Vagina (tissue), 2 donors: ENCODE data around the gene ZNF174.

Experiments used
- POLR2A ChIP-seq, 2 donors: fragments of 450-650 bp; IDR thresholded peaks; one replicate each; pipeline ENCODE4 v1.6.1; 2017; ENCODE audit warnings: antibody characterized with exemption in 2 of 2, mild to moderate bottlenecking in 2 of 2, moderate library complexity in 2 of 2
- POLR2AphosphoS5 ChIP-seq, 2 donors: sonication (generic); formaldehyde crosslinking; IDR thresholded peaks; one replicate each; pipeline ENCODE4 v1.9.0; 2017; ENCODE audit warnings: antibody characterized with exemption in 2 of 2, mild to moderate bottlenecking in 2 of 2, low read depth in 1 of 2; ENCODE audit not compliant: insufficient read depth in 1 of 2
- TF ChIP-seq, protein P1 (sequence below), 3 experiments: fragments of 450-650 bp in 2 of 3; fragments of 200-600 bp in 1 of 3; sonication (generic) in 1 of 3; IDR thresholded peaks; one replicate each; pipeline ENCODE4 v1.5.1; 2017 to 2019; ENCODE audit warnings: antibody characterized with exemption in 3 of 3, mild to moderate bottlenecking in 2 of 3, moderate library complexity in 2 of 3

DNA sequence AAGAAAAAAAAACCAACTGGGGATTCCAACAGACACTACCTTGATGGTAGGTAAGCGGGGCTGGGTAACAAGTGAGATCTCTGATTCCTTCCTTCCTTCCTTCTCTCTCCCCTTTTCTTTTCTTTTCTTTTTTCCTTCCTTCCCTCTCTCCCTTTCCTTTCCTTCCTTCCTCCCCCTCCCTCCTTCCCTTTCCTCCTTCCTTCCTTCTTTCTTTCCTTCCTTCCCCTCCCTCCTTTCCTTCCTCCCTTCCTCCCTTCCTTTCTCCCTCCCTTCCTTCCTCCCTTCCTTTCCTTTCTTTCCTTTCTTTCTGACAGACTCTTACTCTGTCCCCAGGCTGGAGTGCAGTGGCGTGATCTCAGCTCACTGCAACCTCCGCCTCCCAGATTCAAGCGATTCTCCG, 25.3 kb upstream of the ZNF174 start:
- TF ChIP-seq POLR2A (IDR thresholded peaks at IDR 0.05): no peak
- TF ChIP-seq, protein P1, sequence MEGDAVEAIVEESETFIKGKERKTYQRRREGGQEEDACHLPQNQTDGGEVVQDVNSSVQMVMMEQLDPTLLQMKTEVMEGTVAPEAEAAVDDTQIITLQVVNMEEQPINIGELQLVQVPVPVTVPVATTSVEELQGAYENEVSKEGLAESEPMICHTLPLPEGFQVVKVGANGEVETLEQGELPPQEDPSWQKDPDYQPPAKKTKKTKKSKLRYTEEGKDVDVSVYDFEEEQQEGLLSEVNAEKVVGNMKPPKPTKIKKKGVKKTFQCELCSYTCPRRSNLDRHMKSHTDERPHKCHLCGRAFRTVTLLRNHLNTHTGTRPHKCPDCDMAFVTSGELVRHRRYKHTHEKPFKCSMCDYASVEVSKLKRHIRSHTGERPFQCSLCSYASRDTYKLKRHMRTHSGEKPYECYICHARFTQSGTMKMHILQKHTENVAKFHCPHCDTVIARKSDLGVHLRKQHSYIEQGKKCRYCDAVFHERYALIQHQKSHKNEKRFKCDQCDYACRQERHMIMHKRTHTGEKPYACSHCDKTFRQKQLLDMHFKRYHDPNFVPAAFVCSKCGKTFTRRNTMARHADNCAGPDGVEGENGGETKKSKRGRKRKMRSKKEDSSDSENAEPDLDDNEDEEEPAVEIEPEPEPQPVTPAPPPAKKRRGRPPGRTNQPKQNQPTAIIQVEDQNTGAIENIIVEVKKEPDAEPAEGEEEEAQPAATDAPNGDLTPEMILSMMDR (IDR thresholded peaks at IDR 0.05): no peak
- TF ChIP-seq POLR2AphosphoS5 (IDR thresholded peaks at IDR 0.05; ENCODE audit: insufficient read depth in 1 of 2, low read depth in 1 of 2): no peak
